HepG2 (cell line): ENCODE results near the gene POLR2F.
A peak's percentile ranks its signal among the peaks of the same experiment; 100 is the strongest.

Experiments
- JUNB ChIP-seq: sonication (generic); formaldehyde crosslinking; IDR thresholded peaks from 2 replicates; pipeline ENCODE4 v1.8.0; 2022; ENCODE audit warnings: missing genetic modification reagents, mild to moderate bottlenecking, borderline replicate concordance
- KDM4B ChIP-seq: sonication (generic); formaldehyde crosslinking; IDR thresholded peaks from 2 replicates; pipeline ENCODE4 v1.4.0; 2020; ENCODE audit warnings: missing genetic modification reagents
- MEIS1 ChIP-seq: sonication (generic); formaldehyde crosslinking; IDR thresholded peaks from 2 replicates; pipeline ENCODE4 v1.9.0; 2021; ENCODE audit warnings: mild to moderate bottlenecking, missing genetic modification reagents, moderate library complexity, borderline replicate concordance
- NFE2L1 ChIP-seq: sonication (generic); formaldehyde crosslinking; IDR thresholded peaks from 2 replicates; pipeline ENCODE4 v1.4.0; 2020; ENCODE audit warnings: missing genetic modification reagents, mild to moderate bottlenecking, borderline replicate concordance
- NPAS2 ChIP-seq: sonication (generic); formaldehyde crosslinking; IDR thresholded peaks from 2 replicates; pipeline ENCODE4 v1.8.0; 2022; ENCODE audit warnings: mild to moderate bottlenecking, missing genetic modification reagents, borderline replicate concordance
- POLR2A ChIP-seq, 2 experiments: IDR thresholded peaks; 2 replicates each; pipeline ENCODE4 v1.6.1; 2011; ENCODE audit warnings: low read depth in 2 of 2, low read length in 2 of 2, mild to moderate bottlenecking in 1 of 2, moderate library complexity in 1 of 2; ENCODE audit not compliant: insufficient read depth in 1 of 2
- SIX4 ChIP-seq: sonication (generic); formaldehyde crosslinking; IDR thresholded peaks from 2 replicates; pipeline ENCODE4 v1.4.0; 2020; ENCODE audit warnings: missing genetic modification reagents
- ZNF549 ChIP-seq: sonication (generic); formaldehyde crosslinking; IDR thresholded peaks from 2 replicates; pipeline ENCODE4 v1.5.0; 2020; ENCODE audit warnings: missing genetic modification reagents

GRCh38 chr22:37968452-37969251, 15.2 kb downstream of the POLR2F start:
- TF ChIP-seq NPAS2 (CRISPR knock-in tag) (no peak), SIX4 (CRISPR knock-in tag) (no peak), KDM4B (CRISPR knock-in tag) (no peak), NFE2L1 (no peak), MEIS1 (CRISPR knock-in tag) (no peak), POLR2A (IDR thresholded peaks at IDR 0.05; ENCODE audit: insufficient read depth in 1 of 2, low read depth in 2 of 2, low read length in 2 of 2) (0 out of 4 replicates have a peak, but pooled peaks of 1 of the 2 experiments have one; percentile 38), ZNF549 (CRISPR knock-in tag) (no peak), JUNB (CRISPR knock-in tag) (no peak)
